ENCODE measurements around the gene DDX31.

GRCh38 chr9:132637801-132638200, 32.0 kb downstream of the DDX31 start:
- TF ChIP-seq, protein P1, sequence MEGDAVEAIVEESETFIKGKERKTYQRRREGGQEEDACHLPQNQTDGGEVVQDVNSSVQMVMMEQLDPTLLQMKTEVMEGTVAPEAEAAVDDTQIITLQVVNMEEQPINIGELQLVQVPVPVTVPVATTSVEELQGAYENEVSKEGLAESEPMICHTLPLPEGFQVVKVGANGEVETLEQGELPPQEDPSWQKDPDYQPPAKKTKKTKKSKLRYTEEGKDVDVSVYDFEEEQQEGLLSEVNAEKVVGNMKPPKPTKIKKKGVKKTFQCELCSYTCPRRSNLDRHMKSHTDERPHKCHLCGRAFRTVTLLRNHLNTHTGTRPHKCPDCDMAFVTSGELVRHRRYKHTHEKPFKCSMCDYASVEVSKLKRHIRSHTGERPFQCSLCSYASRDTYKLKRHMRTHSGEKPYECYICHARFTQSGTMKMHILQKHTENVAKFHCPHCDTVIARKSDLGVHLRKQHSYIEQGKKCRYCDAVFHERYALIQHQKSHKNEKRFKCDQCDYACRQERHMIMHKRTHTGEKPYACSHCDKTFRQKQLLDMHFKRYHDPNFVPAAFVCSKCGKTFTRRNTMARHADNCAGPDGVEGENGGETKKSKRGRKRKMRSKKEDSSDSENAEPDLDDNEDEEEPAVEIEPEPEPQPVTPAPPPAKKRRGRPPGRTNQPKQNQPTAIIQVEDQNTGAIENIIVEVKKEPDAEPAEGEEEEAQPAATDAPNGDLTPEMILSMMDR (conservative IDR thresholded peaks at IDR 0.05; ENCODE audit: low read length), result no peak
- no peak for TF ChIP-seq EZH2phosphoT487 (IDR thresholded peaks at IDR 0.05; ENCODE audit: borderline replicate concordance, low read depth, low read length)
